Measurements from ENCODE around the gene PPARA.

Gene PPARA

DNA sequence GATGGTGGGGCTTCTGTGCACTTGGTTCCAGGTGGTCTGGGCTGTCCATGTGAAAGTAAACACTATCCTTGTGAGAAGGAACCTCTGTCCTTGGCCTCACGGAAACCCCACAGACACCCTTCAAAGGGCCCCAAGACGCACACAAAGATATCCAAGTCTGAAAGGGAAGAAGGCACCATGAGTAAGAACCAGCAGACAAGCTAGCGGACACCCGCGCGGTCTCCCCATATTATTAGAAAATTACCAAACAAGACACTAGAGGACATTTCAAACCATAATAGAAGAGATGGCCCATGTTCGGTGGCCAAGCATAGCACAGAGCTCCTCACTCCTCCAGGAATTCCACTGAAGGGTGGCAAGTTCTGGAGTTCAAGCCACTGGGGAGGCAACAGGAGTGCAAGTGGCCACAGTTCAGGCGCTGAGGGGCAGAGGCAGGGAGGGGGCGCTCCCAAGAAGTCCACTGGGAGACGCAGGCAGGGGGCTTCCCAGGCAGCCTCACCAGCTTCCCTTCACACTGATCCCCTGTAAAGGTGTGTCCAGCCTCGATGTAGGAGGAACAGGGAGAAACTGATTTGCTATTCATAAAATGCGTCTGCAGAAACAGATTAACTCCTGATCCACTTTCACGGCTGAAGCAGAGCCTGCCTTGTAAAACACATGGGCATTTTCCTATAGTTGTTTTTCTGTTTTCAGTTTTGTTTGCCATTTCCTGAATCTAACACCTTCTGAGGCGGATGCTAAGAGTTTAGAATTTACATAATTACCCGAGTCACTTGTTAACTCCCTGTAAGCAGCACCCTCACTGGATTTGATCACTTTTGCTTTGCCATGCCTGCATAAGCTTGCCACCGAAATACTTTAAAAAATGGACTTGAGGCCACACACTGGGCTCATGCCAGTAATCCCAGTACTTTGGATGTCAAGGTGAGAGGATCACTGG, 9.1 kb upstream of the PPARA start:
- no peak for TF ChIP-seq CTCF (IDR thresholded peaks at IDR 0.05; ENCODE audit: borderline replicate concordance, insufficient read depth, low read depth, low read length)
- no peak overlapping the region for H3K4me3 ChIP-seq (ENCODE audit: low read depth, low read length)

DNA sequence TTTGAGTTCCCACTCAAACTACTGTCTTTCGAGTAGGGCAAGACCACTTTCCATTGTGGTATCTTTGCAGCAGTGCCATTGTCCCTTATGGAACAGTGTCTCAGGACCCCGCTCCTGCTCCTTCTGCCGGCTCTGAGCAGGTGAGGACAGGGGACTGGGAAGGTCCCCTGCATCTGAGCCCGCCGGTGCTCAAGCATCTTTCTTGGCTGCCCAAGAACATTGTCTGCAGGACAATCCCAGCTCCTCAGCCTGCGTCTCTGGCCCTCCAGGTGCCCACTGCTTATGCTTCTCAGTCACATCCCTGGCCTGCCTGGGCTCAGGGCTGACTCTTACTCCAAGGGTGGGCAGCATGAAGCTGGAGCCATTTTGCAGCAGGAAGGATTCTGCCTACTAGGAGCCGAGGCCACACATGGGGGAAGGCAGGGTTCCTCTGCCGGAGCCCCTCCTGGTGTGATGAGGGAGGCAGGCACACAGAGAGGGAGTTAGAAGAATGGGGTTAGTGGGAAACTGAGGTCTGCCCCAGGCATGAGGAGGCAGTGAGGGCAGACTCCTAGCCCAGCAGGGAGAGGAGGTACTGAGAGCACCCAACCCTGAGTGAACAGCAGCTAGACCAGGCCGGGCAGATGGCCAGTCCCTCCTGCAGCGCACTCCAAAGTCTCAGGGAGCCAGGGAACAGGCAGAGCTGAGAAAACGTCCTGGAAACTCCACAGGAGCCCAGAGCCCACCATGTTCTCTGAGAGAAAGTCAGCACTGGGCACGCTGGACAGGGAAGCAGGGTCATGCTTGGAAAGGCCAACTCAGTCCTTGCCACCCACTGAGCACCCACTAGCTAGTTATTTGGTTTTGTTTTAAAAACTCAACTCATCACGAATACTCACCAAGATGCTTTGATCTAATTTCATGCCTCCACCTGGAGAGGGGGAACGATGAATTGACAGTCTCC, 7.5 kb upstream of the PPARA start:
- no peak overlapping the region for H3K4me3 ChIP-seq (ENCODE audit: low read depth, low read length)
- TF ChIP-seq CTCF (IDR thresholded peaks at IDR 0.05; ENCODE audit: borderline replicate concordance, insufficient read depth, low read depth, low read length): no peak

- no peak for TF ChIP-seq CTCF (IDR thresholded peaks at IDR 0.05; ENCODE audit: borderline replicate concordance, insufficient read depth, low read depth, low read length)
- no peak overlapping the region for H3K4me3 ChIP-seq (ENCODE audit: low read depth, low read length)
Measured at GRCh38 chr22:46143491-46144147, 6.7 kb upstream of the PPARA start.

- H3K4me3 ChIP-seq (ENCODE audit: low read depth, low read length): no peak overlapping the region
- TF ChIP-seq CTCF (IDR thresholded peaks at IDR 0.05; ENCODE audit: borderline replicate concordance, insufficient read depth, low read depth, low read length): no peak
Measured at GRCh38 chr22:46145361-46145851, 4.9 kb upstream of the PPARA start.

- H3K4me3 ChIP-seq (ENCODE audit: low read depth, low read length): no peak overlapping the region
- TF ChIP-seq CTCF (IDR thresholded peaks at IDR 0.05; ENCODE audit: borderline replicate concordance, insufficient read depth, low read depth, low read length): no peak
Measured at GRCh38 chr22:46145896-46146295, 4.4 kb upstream of the PPARA start.

DNA sequence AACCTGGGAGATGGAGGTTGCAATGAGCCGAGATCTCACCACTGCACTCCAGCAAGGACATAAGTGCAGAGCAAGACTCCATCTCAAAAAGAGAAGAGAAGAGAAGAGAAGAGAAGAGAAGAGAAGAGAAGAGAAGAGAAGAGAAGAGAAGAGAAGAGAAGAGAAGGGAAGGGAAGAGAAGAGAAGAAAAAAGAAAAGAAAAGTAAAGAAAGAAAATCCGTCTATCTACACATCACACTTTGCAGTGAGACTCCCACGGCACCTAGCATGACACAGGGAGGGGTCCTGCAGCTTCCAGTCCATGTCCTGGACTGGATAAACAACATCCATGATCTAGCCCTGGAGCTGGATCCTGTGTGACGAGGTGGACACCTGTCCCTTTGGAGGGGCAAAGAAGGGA, 4.0 kb upstream of the PPARA start:
- TF ChIP-seq CTCF (IDR thresholded peaks at IDR 0.05; ENCODE audit: borderline replicate concordance, insufficient read depth, low read depth, low read length): no peak
- H3K4me3 ChIP-seq (ENCODE audit: low read depth, low read length): no peak overlapping the region
